CD1c-positive myeloid dendritic cell (primary cell): ENCODE measurements around the gene REPIN1.

Experiments
- DNase-seq: peaks from one replicate; pipeline ENCODE4 v3.0.0-alpha.2; 2016; ENCODE audit errors: extremely low spot score

Gene REPIN1

GRCh38 chr7:150337179-150337578 lies 31.4 kb upstream of the REPIN1 start:
- no peak for DNase-seq

- DNase-seq = no peak
These were observed 31.0 kb upstream of the REPIN1 start for GRCh38 chr7:150337659-150338081.

GRCh38 chr7:150338166-150338829 lies 30.3 kb upstream of the REPIN1 start:
- DNase-seq = no peak

GRCh38 chr7:150339409-150339809 lies 29.2 kb upstream of the REPIN1 start:
- DNase-seq = no peak

GRCh38 chr7:150340024-150340749 lies 28.4 kb upstream of the REPIN1 start:
- DNase-seq = peak; percentile 47

- no peak for DNase-seq
These were observed 27.8 kb upstream of the REPIN1 start for GRCh38 chr7:150340875-150341262.

- DNase-seq = no peak
These were observed 27.1 kb upstream of the REPIN1 start, which contains the start of gene RARRES2 for GRCh38 chr7:150341263-150342120. Gene RARRES2 (minus strand): TSS chr7:150341629. CDS start chr7:150340609, 1,020 bp downstream.

GRCh38 chr7:150342121-150342408 lies 26.6 kb upstream of the REPIN1 start:
- no peak for DNase-seq

GRCh38 chr7:150343225-150343624 lies 25.4 kb upstream of the REPIN1 start:
- DNase-seq = no peak

- DNase-seq = no peak
These were observed 24.3 kb upstream of the REPIN1 start for GRCh38 chr7:150344299-150344698.

GRCh38 chr7:150345012-150345411 lies 23.6 kb upstream of the REPIN1 start:
- DNase-seq = no peak

GRCh38 chr7:150346922-150347321 lies 21.7 kb upstream of the REPIN1 start:
- no peak for DNase-seq

- no peak for DNase-seq
These were observed 16.9 kb upstream of the REPIN1 start for GRCh38 chr7:150351587-150352194.

- no peak for DNase-seq
These were observed 13.0 kb upstream of the REPIN1 start for GRCh38 chr7:150355666-150356059.

GRCh38 chr7:150356265-150356897 lies 12.2 kb upstream of the REPIN1 start:
- peak; percentile 64 for DNase-seq

- DNase-seq = peak; percentile 42
These were observed 11.4 kb upstream of the REPIN1 start for GRCh38 chr7:150357270-150357669.

- DNase-seq = peak; percentile 53
These were observed 10.7 kb upstream of the REPIN1 start for GRCh38 chr7:150357771-150358427.

- no peak for DNase-seq
These were observed 10.2 kb upstream of the REPIN1 start for GRCh38 chr7:150358433-150358832.

- DNase-seq = no peak
These were observed 9.5 kb upstream of the REPIN1 start for GRCh38 chr7:150358988-150359621.

- DNase-seq = no peak
These were observed 8.8 kb upstream of the REPIN1 start for GRCh38 chr7:150359622-150360362.
